Activated naive CD4-positive, alpha-beta T cell treated with anti-CD3 and anti-CD28 coated beads, Interleukin-2, amount 50 U/mL, for 16 hours (primary cell): ENCODE data around the gene GSTM5.
"Not testable (repeated sequence)": the region's sequence is repeated elsewhere in the genome, so short reads cannot be mapped to it uniquely, and the experiment has no call there.

ENCODE experiments used
- DNase-seq: peaks from one replicate; pipeline ENCODE4 v3.0.0-alpha.2; 2020

Gene GSTM5

GRCh38 chr1:109711593-109712320 is at the start of gene GSTM5:
TSS of gene GSTM5 (plus strand) at chr1:109712251. CDS start at chr1:109712313, 62 bp downstream.
- DNase-seq = peak; percentile 15

- no peak for DNase-seq
Measured at GRCh38 chr1:109664671-109665070, 47.4 kb upstream of the GSTM5 start.

DNA sequence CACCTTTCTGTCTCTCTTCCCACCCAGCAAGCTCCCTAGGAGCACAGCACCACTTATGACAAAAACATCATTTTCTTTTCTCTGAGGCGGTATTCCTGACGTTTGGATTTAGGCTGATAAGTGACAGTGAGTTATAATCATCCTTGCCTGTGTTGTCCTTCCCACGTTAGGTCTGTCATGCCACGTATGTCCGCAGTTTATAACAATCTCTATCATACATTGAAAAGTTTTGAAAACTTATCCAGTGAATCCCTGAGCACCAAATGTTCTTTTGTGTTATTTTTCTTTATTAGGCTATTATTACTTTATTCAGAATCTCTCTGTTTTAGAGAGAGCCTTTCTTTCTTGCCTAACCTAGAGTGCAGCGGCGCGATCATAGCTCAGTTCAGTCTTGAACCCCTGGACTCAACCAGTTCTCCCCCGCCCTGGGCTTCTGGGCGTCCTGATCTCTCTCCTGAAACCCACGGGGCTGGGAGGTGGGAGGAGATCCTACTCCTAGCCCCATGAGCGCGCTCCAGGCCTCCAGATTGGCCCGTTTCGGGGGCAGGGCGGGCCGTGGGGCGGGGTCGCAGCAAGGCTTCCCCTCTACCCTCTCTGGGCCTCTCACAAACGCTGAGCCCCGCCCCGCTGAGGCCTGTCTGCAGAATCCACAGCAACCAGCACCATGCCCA is 44.5 kb upstream of the GSTM5 start, which contains the start of gene GSTM2:
TSS of gene GSTM2 (plus strand) at position 606 of the 671 bp plus-strand sequence. CDS start at position 665, 59 bp downstream.
- DNase-seq = peak; percentile 91

DNA sequence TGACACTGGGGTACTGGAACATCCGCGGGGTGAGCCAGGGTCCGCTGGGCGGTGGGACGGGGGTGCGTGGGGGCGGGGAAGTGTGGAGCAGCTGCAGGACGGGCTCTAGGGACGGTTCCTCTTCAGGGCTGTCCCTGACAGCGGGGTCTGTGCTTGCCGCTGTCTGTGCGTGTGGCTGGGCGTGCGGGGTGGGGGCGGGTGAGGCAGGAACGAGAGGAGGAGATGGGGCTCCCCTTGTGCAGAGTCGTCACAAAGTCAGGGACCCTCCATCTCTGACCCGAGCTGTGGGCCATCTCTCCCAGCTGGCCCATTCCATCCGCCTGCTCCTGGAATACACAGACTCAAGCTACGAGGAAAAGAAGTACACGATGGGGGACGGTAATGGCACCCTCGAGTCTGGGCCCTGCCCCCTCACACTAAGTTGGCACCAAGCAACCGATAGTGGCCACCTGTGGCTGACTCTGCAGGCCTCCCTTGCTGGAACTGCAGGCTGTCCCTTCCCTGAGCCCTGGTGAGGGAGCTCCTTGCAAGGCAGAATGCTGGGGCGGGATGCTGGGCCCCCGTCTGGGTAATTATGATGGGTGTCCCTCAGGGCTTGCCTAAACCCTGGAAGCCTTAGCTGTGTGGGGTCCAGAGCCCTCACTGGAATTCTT is 43.8 kb upstream of the GSTM5 start:
- DNase-seq = no peak

- no peak for DNase-seq
Measured at GRCh38 chr1:109669246-109669948, 42.7 kb upstream of the GSTM5 start.

DNA sequence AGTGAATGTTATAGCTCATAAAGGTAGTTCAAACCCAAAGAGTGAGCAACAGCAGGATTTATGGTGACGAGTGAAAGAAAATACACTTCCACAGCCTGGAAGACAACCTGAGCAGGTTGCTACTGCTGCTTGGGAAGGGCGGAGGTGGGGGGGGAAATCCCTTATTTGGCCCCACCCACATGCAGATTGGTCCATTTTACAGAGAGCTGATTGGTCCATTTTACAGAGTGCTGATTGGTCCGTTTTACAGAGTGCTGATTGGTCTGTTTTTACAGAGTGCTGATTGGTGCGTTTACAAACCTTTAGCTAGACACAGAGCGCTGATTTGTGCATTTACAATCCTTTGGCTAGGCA is 42.1 kb upstream of the GSTM5 start:
- DNase-seq = not testable (repeated sequence)

DNA sequence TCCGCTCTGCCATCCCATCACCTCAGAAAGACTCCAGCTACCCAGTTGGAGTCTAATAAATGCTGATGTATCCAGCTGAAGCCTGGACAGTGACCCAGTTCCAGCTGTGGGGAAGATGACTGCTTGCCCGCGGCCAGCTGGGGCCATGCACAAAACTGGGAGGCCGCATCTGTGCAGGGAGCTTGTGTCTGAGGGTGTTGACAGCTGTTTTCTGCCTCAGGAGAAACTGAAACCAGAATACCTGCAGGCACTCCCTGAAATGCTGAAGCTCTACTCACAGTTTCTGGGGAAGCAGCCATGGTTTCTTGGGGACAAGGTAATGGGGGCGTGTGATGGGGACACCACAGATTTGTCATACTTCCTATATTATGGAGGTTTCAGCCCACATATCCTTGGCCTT is 41.0 kb upstream of the GSTM5 start:
- no peak for DNase-seq

GRCh38 chr1:109673861-109674260 is 38.2 kb upstream of the GSTM5 start:
- DNase-seq = not testable (repeated sequence)

- DNase-seq = not testable (repeated sequence)
Measured at GRCh38 chr1:109676683-109677381, 35.2 kb upstream of the GSTM5 start.

DNA sequence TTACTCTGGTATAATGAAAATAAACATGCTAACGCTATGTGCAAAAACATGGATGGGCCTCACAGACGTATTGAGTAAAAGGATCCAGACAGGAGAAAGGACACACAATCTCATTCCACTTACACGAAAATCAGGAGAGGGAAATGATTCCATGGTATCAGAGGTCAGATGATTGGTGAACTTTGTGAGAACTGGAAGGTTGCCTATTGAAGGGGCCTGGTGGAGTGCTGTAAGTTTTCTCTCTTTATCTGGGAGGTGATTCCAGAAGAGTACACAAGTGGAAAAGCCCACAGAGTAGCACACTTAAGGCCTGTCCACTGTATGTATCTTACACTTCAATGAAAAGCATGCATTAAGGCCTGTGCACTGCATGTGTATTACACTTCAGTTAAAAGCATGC is 34.6 kb upstream of the GSTM5 start:
- DNase-seq = no peak

GRCh38 chr1:109678637-109679036 is 33.4 kb upstream of the GSTM5 start:
- DNase-seq = not testable (repeated sequence)

- not testable (repeated sequence) for DNase-seq
Measured at GRCh38 chr1:109684777-109685176, 27.3 kb upstream of the GSTM5 start.

- not testable (repeated sequence) for DNase-seq
Measured at GRCh38 chr1:109685399-109685798, 26.7 kb upstream of the GSTM5 start.

DNA sequence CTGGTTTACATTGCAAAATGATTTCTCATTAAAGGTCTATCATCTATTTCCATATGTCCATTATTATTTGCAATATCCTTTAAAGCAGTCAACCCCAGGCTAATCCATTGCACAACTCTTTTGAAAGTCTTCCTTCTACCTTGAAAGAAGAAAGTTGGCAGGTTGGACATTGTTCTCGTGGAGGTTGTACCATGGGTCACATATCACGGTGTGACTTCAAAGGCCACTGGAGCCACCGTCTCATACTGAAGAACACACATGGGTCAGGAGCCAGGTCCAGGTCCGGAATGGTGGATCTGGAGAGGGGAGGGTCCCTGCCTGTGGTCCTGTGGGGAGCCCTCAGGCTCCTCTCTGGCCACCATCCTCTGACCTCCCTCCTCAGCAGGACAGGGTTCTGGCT is 26.2 kb upstream of the GSTM5 start:
- DNase-seq = not testable (repeated sequence)

DNA sequence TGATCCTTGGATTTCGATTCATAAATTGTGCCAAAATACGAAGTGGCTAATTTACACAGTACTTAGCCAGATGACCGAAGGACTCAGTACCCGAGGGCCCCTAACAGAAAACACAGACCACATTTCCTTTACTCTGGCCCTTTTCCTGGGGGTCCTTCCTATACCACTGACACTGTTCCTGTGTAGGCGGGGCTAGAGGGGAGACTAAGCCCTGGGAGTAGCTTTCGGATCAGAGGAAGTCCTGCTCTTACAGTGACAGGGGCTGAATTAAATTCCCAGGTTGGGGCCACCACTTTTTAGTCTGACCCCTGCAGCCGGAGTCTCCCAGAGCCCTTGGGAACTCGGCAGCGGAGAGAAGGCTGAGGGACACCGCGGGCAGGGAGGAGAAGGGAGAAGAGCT is 24.9 kb upstream of the GSTM5 start:
- DNase-seq = not testable (repeated sequence)

- DNase-seq = peak; percentile 80
Measured at GRCh38 chr1:109687641-109688499, 24.2 kb upstream of the GSTM5 start, which contains the start of gene GSTM1. TSS of gene GSTM1 (plus strand) at chr1:109687817. CDS start at chr1:109687874, 57 bp downstream.

- no peak for DNase-seq
Measured at GRCh38 chr1:109689844-109690405, 22.1 kb upstream of the GSTM5 start.

- no peak for DNase-seq
Measured at GRCh38 chr1:109691759-109692158, 20.3 kb upstream of the GSTM5 start.

DNA sequence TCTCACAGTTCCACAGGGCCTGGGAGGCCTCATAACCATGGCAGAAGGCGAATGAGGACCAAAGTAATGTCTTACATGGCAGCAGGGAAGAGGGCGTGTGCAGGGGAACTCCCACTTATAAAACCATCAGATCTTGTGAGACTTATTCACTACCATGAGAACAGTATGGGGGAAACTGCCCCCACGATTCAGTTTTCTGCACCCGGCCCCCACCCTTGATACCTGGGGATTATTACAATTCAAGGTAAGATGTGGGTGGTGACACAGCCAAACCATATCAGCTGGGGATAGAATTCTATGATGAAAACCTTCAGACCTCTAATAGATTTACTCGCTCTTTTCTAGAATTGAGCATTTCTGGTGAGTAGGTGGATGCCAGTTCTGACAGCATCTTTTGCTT is 17.7 kb upstream of the GSTM5 start:
- not testable (repeated sequence) for DNase-seq

DNA sequence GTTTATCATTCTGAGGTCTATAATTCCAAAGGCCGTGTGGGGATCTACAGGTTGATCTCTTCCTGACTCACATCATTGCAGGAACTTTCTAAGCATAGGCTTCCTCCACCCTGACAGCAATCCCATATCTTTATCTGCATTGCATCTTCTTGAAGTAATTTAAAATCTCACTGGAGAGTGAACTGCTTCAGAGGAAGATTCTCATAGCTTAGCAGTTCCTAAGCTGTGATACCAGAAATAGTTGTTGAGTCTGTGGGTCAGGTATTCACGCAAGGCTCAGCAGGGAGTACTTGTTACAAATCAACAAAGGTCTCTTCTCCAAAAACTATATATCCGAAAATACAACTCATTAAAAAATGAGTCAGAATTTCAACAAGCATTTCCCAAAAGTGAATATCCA is 16.9 kb upstream of the GSTM5 start:
- DNase-seq = not testable (repeated sequence)

- no peak for DNase-seq
Measured at GRCh38 chr1:109697066-109697465, 15.0 kb upstream of the GSTM5 start.
